Suprapubic skin (tissue), 4 donors: Measurements from ENCODE around the gene PTGER2. TPM values are rescaled to one million over a fixed set of nuclear protein-coding genes. Genes with fewer than 3 reads are reported as not detected.

Experiments used
- DNase-seq, 2 donors: peaks; one replicate each; pipeline ENCODE4 v3.0.0-alpha.2; 2019; ENCODE audit warnings: low spot score in 2 of 2
- H3K27ac ChIP-seq: fragments of 200-600 bp; sonication (generic); one replicate; pipeline ENCODE4 v1.5.1; 2019
- H3K27me3 ChIP-seq: fragments of 200-600 bp; sonication (generic); one replicate; pipeline ENCODE4 v1.5.1; 2019
- H3K36me3 ChIP-seq: fragments of 200-600 bp; sonication (generic); one replicate; pipeline ENCODE4 v1.5.1; 2019
- H3K4me1 ChIP-seq: fragments of 200-600 bp; sonication (generic); one replicate; pipeline ENCODE4 v1.5.1; 2019
- H3K4me3 ChIP-seq: fragments of 200-600 bp; sonication (generic); one replicate; pipeline ENCODE4 v1.5.1; 2019; ENCODE audit warnings: mild to moderate bottlenecking
- H3K9me3 ChIP-seq: fragments of 200-600 bp; sonication (generic); one replicate; pipeline ENCODE4 v1.5.1; 2019
- EP300 ChIP-seq: sonication (generic); formaldehyde crosslinking; IDR thresholded peaks from one replicate; pipeline ENCODE4 v1.6.1; 2017; ENCODE audit warnings: antibody characterized with exemption
- POLR2A ChIP-seq, 2 donors: fragments of 450-650 bp; IDR thresholded peaks; one replicate each; pipeline ENCODE4 v1.6.1; 2017; ENCODE audit warnings: antibody characterized with exemption in 2 of 2, mild to moderate bottlenecking in 2 of 2, moderate library complexity in 2 of 2
- POLR2AphosphoS5 ChIP-seq, 3 donors: sonication (generic); formaldehyde crosslinking; IDR thresholded peaks; one replicate each; pipeline ENCODE4 v1.6.1; 2017; ENCODE audit warnings: antibody characterized with exemption in 3 of 3
- WGBS: methylation state at CpG from one replicate; pipeline ENCODE4 v1.1.5; 2018; 5-methylcytosine and 5-hydroxymethylcytosine counted together
- total RNA-seq, 4 donors: library from RNA; depleted of rRNA; stranded (reverse); fragments of >200 nt; gene quantifications; one replicate each; pipeline ENCODE4 v1.1.0, GENCODE V29; 2016
- TF ChIP-seq, protein P1 (sequence below), 2 donors: fragments of 200-600 bp in 1 of 2; fragments of 450-650 bp in 1 of 2; sonication (generic) in 1 of 2; IDR thresholded peaks; one replicate each; pipeline ENCODE4 v1.5.1; 2016 to 2019; ENCODE audit warnings: antibody characterized with exemption in 2 of 2, mild to moderate bottlenecking in 1 of 2, moderate library complexity in 1 of 2

Gene PTGER2
- total RNA-seq, 4 donors from 2014 or later, result 0.49 to 1.0 (median 0.68) TPM

DNA sequence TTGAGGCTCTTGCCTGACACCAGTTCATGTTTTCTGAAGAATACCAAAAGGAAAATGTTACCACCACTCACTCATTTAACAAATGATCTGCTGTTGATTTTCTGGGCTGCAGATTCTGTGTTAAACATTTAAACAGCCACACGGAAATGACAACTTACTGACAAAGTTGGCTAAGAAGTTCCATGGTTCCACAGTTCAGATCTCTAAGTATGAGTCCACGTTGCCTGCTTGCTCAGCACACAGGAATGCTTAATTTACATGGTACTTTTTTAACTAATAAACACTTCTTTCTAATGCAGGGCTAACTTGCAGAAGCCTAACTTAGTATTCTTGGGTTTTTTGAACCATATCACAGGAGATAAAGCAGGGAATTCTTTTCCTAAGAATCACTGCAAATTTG is 34.7 kb downstream of the PTGER2 start:
- H3K27me3 ChIP-seq, result no peaks in the 10 kb centered on the region
- no peaks in the 10 kb centered on the region for H3K9me3 ChIP-seq
- peaks cover 21% of the 10 kb centered on the region for H3K4me1 ChIP-seq
- WGBS, result 28% methylated on average over 2 of the region's 2 CpGs
- no peak for DNase-seq
- no peak for TF ChIP-seq POLR2A (IDR thresholded peaks at IDR 0.05)
- TF ChIP-seq, protein P1, sequence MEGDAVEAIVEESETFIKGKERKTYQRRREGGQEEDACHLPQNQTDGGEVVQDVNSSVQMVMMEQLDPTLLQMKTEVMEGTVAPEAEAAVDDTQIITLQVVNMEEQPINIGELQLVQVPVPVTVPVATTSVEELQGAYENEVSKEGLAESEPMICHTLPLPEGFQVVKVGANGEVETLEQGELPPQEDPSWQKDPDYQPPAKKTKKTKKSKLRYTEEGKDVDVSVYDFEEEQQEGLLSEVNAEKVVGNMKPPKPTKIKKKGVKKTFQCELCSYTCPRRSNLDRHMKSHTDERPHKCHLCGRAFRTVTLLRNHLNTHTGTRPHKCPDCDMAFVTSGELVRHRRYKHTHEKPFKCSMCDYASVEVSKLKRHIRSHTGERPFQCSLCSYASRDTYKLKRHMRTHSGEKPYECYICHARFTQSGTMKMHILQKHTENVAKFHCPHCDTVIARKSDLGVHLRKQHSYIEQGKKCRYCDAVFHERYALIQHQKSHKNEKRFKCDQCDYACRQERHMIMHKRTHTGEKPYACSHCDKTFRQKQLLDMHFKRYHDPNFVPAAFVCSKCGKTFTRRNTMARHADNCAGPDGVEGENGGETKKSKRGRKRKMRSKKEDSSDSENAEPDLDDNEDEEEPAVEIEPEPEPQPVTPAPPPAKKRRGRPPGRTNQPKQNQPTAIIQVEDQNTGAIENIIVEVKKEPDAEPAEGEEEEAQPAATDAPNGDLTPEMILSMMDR (IDR thresholded peaks at IDR 0.05), result no peak
- H3K4me3 ChIP-seq, result no peak overlapping the region
- no peaks in the 10 kb centered on the region for H3K36me3 ChIP-seq
- H3K27ac ChIP-seq, result peak overlapping the region; percentile 31

DNA sequence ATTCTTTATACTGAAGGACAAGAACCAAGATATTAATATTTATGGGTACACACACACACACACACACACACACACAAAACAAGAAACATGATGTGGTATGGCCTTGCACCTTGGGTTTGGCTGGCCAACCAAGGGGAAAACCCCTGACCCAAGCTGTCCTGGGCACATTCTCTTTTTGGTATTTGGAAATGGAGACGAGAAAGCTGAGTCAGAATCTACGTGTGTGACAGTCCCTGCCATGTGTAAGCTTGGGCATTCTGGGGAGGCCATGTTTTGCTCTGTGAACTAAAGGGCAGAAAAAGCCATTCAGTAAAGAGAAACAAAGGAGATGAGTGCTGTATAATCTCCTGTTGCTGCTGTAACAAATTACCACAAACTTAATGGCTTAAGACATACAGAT is 35.6 kb downstream of the PTGER2 start:
- H3K27me3 ChIP-seq, result no peaks in the 10 kb centered on the region
- TF ChIP-seq EP300 (no peak), POLR2AphosphoS5 (IDR thresholded peaks at IDR 0.05) (no peak), POLR2A (IDR thresholded peaks at IDR 0.05) (no peak)
- TF ChIP-seq, protein P1 (IDR thresholded peaks at IDR 0.05), result no peak
- no peaks in the 10 kb centered on the region for H3K9me3 ChIP-seq
- no peak overlapping the region for H3K4me3 ChIP-seq
- no peak for DNase-seq
- no peaks in the 10 kb centered on the region for H3K36me3 ChIP-seq
- 72% methylated on average over 2 of the region's 2 CpGs for WGBS
- no peak overlapping the region for H3K27ac ChIP-seq
- peaks cover 21% of the 10 kb centered on the region for H3K4me1 ChIP-seq

DNA sequence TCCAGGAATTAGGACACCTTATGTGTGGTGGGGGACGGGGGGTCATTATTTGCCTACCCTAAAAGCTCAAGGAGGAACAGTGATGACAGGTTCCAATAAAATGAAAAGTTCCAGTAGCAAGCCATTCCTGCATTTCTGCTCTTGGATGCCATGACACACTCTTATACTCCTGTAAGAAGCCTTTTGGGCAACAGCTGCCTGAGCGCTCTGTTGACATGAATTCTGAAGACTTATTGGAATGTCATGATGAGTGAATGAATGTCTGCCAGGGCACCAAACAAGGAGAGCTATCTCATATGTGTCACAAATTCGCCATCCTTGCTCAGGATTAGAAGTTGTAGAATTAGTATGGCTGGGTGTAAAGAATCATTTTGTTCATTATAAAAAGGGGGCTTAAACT is 36.3 kb downstream of the PTGER2 start:
- H3K36me3 ChIP-seq, result no peaks in the 10 kb centered on the region
- H3K9me3 ChIP-seq, result no peaks in the 10 kb centered on the region
- H3K27me3 ChIP-seq, result no peaks in the 10 kb centered on the region
- no peak overlapping the region for H3K4me3 ChIP-seq
- no peak overlapping the region for H3K27ac ChIP-seq
- peaks cover 28% of the 10 kb centered on the region for H3K4me1 ChIP-seq
- TF ChIP-seq EP300, result no peak
- no peak for TF ChIP-seq POLR2AphosphoS5 (IDR thresholded peaks at IDR 0.05)
- TF ChIP-seq, protein P1 (IDR thresholded peaks at IDR 0.05), result no peak
- TF ChIP-seq POLR2A (IDR thresholded peaks at IDR 0.05), result no peak
- no peak for DNase-seq
- WGBS, result 53% methylated on average over 3 of the region's 3 CpGs

DNA sequence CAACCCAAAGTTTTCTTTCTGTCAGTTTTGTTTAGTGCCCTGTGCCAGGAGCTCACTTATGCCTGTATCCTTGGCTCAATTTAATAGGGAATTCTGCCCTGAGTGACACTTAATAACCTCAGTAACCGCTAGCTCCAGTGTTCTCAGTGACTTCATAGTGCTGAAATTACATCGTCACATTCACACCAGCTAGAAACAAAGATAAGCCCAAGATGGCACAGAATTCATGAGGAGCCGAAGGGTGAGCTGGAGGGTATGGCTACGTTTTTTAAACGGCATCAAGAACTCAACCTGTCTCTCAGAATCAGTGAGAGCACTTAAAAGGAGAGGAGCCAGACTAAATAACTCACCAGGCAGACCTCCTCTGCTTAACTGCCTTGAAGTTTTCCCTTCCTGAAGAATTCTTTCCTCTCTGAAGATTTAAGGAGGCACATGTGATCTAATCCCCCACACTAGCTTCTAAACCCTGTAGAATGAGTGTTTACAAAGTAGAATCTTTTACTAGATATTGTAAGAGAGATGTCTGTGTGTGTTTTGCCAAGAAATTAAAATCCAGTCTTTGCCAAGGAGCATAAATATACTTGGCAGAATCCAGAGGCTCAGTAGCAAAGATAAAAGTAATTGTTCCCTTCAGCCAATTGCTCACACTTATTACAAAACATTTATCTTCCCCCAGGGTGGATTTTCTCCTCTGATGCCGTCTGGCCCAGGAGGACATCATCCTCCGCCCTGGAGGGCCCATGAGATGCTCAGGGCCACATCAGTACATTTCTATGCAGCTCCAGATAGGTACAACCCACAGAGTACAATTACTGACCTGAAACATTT is 37.3 kb downstream of the PTGER2 start:
- H3K27me3 ChIP-seq, result no peaks in the 10 kb centered on the region
- no peak for DNase-seq
- H3K9me3 ChIP-seq, result no peaks in the 10 kb centered on the region
- TF ChIP-seq, protein P1 (IDR thresholded peaks at IDR 0.05), result no peak
- no peak for TF ChIP-seq POLR2AphosphoS5 (IDR thresholded peaks at IDR 0.05)
- TF ChIP-seq EP300, result no peak
- no peak for TF ChIP-seq POLR2A (IDR thresholded peaks at IDR 0.05)
- H3K4me3 ChIP-seq, result no peak overlapping the region
- H3K4me1 ChIP-seq, result peaks cover 31% of the 10 kb centered on the region
- H3K27ac ChIP-seq, result peak overlapping the region; percentile 37
- no peaks in the 10 kb centered on the region for H3K36me3 ChIP-seq
- 25% methylated on average over 7 of the region's 7 CpGs for WGBS

DNA sequence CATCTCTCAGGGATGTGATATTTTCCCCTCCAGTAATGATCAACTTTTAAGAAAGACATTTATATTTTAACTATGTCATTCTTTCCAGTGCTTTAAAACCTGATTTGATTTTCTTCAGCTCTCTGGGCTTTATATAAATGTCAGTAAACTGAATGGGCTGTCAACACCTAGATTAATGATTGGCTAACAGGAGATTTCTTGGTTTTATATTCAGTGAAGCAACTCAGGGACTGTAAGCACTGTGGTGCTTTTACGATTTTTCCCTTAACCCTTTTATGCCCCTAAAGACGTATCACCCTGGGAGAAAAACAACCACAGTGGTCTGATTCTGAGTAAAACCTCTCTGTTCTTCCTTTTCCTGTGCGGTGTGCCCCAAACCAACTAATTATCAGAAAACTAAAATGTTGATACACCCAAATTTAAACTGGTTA is 38.0 kb downstream of the PTGER2 start:
- Histone ChIP-seq H3K4me3 (no peak overlapping the region), H3K9me3 (no peaks in the 10 kb centered on the region), H3K27me3 (no peaks in the 10 kb centered on the region), H3K4me1 (peaks cover 31% of the 10 kb centered on the region), H3K27ac (no peak overlapping the region), H3K36me3 (no peaks in the 10 kb centered on the region)
- 31% methylated on average over 3 of the region's 3 CpGs for whole genome bisulfite sequencing
- no peak for DNase-seq
- TF ChIP-seq, protein P1 (IDR thresholded peaks at IDR 0.05), result no peak
- TF ChIP-seq POLR2A (IDR thresholded peaks at IDR 0.05), result no peak
- TF ChIP-seq EP300, result no peak
- TF ChIP-seq POLR2AphosphoS5 (IDR thresholded peaks at IDR 0.05), result no peak
